Activated CD8-positive, alpha-beta memory T cell treated with anti-CD3 and anti-CD28 coated beads, Interleukin-2, amount 50 U/mL, for 48 hours (primary cell): Measurements from ENCODE around the gene SUCLG2.

Experiments
- DNase-seq: peaks from one replicate; pipeline ENCODE4 v3.0.0-alpha.2; 2020

Gene SUCLG2

GRCh38 chr3:67648701-67649100 is 5.7 kb downstream of the SUCLG2 start:
- no peak for DNase-seq

- DNase-seq: no peak
Observed at GRCh38 chr3:67648229-67648628, 6.2 kb downstream of the SUCLG2 start.

- no peak for DNase-seq
Observed at GRCh38 chr3:67647390-67647878, 7.0 kb downstream of the SUCLG2 start.

DNA sequence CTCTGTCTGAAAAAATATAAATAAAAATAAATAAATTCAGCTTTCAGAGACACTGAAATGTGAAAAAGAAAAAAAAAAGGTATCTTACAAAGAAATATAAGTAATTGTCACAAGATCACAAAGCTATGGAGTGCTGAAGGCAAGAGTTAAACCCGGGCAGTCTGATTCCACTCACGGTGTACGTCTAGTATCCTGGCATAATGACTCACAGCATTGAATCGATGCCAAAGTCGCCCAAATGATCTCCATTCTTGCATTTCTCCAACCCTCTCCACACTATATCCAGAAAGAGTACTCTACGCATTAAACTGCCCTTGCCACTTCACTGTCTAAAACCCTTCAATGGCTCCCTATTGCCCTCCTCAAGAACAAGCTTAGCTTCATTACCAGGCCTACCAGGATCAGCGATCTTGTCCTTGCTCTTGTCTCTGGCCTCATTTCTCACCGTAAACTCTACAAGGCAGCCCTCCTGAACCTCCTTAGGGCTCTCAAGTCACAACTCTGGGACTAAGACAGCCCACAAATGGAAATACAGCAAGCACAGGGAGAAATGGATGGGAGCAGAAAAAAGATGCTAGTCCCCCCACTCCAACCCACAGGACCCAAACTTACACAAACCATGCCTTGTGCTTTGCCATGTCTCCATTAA is 7.7 kb downstream of the SUCLG2 start:
- DNase-seq: no peak

DNA sequence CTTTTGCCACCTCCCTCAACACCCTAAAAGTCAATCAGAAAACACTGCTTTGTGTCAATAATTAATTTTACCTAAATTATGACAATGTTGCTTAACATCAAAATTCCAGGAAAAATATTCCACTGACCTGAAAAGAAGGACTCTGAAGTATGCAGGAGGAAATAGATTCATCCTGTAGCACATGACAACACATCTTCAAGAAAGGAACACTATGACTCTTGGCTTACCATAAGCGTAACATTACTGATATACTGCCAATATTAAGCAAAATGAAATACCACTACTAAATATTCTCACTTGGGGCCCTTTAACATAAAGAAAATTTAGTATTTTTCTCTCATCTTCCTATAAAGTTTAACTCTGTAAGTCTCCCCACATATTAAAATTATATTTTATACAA is 9.6 kb downstream of the SUCLG2 start:
- no peak for DNase-seq

GRCh38 chr3:67642734-67643133 is 11.7 kb downstream of the SUCLG2 start:
- no peak for DNase-seq

DNA sequence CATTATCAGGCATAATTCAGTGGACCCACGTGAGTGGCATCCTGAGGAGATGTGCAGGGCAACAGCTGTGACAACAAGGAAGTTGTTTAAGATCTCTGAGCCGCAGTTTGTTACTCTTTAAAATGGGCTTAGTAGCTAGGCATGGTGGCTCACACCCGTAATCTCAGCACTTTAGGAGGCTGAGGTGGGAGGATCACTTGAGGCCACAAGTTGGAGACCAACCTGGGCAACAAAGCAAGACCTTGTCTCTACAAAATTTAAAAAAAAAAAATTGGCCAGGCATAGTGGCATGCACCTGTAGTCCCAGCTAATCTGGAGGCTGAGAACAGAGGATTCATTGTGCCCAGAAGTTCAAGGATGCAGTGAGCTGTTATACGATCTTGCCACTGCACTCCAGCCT is 12.2 kb downstream of the SUCLG2 start:
- no peak for DNase-seq

- no peak for DNase-seq
Observed at GRCh38 chr3:67641451-67641850, 13.0 kb downstream of the SUCLG2 start.

DNA sequence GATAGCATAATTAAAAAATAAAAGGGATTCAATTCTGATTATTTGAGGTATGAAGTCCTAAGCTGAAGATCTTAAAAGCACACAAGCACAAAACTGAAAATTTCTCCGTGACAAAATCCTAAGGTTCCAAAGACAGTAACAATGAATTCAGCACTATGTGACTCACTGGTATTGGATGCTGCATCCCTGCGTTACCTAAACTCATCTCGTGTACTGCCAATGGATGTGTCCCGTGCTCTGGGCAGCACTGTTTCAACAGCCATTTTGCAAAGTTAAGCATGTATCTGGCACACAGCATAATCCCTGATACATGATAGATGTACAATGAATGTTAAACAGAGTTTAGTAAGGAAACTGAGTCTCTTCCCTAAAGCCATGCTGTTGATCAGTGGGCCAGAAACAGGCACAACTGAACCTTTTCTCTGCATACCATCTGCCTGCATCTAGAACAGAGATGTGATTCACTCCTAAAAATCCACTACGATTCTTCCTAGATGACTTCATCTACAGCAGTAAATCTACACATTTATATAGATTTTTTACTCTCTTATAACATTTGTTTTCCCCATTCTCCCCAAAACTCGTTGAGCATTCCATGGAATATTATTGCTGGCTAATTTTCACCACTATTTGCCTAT is 14.3 kb downstream of the SUCLG2 start:
- no peak for DNase-seq

DNA sequence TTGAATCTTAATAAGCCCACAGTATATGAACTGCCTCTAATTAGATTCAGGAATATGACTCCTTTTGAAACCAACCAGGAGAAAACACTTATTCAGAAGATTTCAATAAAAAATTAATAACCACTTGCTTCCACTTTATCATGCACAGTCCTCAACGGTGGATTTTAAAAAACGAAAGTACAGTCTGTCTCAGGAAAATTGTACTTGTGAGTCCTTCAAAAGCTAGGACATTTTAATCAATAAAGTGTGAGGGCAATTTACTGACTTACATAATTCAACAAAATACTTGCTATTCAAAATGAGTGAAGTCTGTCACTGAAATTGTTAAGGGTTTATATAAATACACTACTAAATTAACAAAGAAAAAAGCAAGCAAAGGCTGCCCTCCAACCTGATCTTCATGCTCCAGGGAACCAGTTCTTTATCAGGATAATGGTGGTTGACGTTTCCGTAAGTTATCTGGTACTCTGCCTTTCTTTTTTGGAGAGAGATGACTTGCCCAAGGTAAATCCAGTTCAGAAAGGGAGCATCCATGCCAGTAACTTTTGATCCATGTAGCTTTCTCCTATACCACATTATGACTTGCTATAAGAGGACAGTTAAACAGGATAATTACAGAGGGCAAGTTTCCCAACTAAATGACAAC is 17.0 kb downstream of the SUCLG2 start:
- no peak for DNase-seq

DNA sequence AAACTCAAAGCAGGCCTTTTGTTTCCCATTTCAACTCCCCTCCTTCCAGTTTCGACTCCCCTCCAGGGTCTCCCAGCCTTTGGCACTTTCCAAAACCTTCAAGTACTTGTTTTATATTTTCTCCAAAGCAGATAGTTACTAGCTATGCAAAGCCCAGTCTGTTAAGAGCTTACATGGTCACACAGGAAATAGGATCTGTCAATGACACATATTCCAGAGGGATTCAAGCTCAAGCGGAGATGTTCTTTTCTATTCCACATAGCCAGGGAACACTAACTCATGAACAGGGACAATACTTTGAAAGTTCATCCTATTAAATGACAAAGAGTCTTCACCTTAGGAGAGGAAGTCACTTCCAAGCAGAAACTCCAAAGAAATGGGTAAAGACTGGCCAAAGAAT is 18.6 kb downstream of the SUCLG2 start:
- DNase-seq: no peak

DNA sequence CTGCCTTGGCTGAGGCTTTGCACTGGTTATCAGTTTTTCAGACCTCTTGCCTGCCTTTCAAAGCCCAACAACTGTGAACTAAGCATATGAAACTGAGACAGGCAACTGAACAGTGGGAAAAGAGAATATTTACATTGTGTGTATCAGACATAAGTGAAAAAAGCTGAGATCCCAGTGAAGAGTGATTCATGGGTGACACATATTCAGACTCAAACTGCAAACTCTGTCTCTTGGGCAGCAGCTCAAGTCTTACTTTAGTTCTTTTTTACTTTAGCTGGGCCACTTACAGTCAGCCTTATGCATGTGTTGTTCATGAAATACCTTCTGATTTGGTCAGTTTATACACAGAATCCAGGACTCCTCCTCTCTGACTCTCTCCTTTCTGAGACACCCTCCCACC is 19.2 kb downstream of the SUCLG2 start:
- DNase-seq: no peak

- no peak for DNase-seq
Observed at GRCh38 chr3:67630666-67631362, 23.6 kb downstream of the SUCLG2 start.

DNA sequence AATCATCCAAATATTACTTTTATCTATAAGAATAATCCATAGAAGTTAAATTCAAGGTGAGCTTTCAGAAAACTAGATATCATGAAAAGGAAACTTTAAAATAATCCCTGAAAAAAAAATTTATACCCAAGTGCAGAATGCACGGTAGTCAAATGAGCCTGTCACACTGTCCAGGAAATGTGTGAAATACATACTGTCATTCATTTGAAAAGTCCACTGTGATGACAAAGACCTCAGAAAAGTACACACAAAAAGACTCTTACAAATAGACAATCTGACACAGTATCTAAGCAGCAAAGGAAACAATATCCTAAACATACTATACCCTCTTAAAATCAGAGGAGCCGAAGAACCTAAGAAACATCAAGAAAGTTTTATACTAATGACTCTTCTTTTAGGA is 29.7 kb downstream of the SUCLG2 start:
- no peak for DNase-seq

DNA sequence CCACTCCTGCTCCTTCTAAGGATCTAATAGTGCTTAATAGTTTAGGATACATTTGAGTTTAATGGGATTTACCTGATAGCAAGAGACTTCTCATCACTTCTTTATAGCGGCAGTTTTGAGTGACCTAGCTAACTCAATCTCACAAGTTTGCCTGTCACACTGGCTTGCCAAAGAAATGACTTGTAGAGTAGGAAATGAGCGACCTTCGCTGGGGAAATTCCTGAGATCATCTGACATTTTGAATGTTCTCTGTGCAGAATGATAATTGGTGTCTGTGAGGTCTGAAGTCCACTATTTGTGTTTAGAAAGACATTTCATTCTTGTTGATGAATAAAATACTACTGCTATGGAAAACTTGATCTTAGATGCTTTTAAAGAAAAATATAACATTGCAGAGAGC is 30.3 kb downstream of the SUCLG2 start:
- DNase-seq: no peak

- DNase-seq: no peak
Observed at GRCh38 chr3:67622652-67623051, 31.8 kb downstream of the SUCLG2 start.

DNA sequence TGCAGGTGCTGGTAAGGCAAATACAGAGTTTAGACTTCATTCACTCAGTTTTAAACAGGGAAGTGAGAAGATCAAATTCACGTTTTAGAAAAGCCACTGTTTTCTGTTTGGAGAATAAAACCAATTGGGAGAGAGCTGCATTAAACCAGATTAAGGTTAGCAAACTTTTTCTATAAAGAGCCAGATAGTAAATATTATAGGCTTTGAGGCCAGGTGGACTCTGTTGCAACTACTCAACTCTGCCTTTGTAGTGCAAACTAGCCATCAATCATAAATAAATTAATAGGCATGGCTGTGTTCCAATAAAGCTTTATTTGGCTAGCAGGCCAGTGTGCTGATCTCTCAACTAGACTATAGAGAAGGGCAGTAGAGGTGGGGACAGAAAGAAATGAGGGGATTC is 33.5 kb downstream of the SUCLG2 start:
- no peak for DNase-seq

DNA sequence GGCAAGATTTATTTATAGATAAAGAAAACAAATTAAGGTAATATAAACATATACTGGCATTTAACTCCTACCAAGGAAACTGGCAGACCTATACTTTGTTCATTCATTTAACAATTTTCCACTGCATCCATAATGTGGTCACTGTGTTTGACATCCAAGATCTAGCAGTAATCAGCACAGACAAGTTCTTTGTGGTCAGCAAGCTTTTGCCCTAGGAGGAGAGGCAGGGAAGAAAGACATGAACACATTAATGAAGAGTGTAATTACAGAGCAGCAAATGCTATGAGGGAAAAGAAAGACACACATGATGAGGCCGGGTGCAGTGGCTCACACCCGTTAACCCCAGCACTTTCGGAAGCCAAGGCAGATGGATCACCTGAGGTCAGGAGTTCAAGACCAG is 34.4 kb downstream of the SUCLG2 start:
- DNase-seq: no peak

GRCh38 chr3:67617518-67617917 is 36.9 kb downstream of the SUCLG2 start:
- DNase-seq: no peak

DNA sequence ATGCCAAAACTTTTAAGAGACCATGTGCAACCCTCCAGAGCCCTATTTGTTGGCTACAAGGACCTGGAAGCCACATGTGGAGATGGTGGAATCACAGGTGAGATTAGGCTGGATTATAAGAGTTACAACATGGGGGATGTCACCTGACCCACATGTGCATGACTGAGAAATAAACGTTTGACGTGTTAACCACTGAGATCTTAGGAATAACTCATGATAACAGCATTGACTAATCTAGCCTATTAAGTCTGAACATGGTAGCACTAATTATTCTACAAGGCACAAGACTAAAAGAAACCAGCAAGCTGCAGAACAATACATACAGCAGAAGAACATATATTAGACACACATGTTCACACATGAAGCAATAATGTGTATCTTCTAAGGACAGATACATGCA is 38.4 kb downstream of the SUCLG2 start:
- no peak for DNase-seq

- no peak for DNase-seq
Observed at GRCh38 chr3:67614195-67614594, 40.2 kb downstream of the SUCLG2 start.

- no peak for DNase-seq
Observed at GRCh38 chr3:67610458-67610857, 44.0 kb downstream of the SUCLG2 start.

DNA sequence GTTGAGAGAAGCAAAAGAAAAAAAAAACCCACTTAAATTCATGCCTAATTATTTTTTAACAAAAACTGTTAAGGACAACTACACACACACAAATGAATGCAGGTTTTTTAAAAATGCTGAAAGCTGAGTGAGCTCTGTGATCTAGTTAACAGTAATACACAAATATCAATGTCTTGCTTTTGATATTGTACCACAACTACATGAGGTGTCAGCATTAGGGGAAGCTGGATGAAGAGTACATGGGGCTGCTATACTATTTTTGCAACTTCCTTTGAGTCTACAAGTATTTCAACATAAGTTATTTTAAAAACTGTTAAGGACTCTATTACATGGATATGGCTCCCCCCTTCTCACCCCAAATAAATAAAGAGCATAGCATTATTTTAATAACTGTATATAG is 44.7 kb downstream of the SUCLG2 start:
- no peak for DNase-seq

GRCh38 chr3:67608034-67608433 is 46.4 kb downstream of the SUCLG2 start:
- no peak for DNase-seq
